Inflammatory macrophage treated with lipopolysaccharide for 1 hour (primary cell): ENCODE measurements around the gene REXO5.

Source experiments
- DNase-seq, 2 donors: peaks; one replicate each; pipeline ENCODE4 v3.0.0-alpha.2; 2020 to 2022

The REXO5 gene

DNA sequence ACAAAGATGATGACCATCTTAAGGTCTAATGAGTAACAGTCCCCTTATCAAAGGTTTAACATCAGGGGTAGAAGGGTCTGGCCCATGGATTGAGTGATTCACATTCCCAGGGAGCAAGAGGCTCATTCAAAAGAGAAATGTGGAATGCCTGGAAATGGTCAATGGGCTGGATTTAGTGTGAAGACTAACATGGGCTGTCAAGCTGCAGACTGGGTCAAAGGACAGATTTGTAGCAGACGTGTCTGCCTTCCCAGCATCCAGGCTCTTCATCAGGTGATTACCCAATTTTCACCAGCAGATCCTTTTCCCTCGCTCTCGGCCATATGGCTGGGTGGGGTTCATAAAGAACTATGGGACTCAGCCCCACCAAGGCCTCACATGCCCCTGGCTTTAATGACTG is 67.0 kb downstream of the REXO5 start:
- no peak for DNase-seq

DNA sequence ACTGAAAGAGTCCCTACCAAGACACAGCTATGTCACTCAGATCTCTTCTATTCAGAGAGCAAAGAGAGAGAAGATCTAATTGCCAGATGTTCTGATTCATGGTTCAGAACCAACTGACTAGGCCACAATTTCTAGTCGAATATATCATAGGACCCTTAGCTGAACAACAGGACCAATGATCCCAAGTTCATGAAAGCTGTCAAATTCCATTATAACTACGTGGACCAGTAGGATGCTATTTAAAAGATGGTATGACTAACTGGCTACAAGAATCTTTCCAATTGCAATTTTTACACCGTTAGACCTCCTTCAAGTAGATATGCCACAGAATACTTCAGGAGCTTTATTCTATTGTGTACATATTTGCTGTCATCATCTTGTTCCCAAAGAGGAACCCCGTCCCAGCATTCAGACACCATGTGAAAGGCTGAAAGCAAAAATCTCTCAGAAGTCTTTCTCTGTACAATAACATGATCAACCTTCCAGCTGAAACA is 67.8 kb downstream of the REXO5 start:
- no peak for DNase-seq

DNA sequence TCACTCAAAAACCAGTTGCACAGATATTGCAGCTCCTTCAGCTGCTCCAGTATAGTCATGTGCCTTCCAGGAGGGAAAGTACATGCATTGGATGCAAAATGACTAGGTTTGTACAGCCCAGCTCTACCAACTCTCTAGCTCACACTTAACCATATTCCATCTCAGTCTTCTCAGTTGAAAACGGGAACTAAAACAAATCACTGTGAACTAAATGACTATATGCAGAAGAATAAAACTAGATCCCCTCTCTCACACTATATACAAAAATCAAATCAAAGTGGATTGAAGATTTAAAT is 69.0 kb downstream of the REXO5 start:
- DNase-seq: peak in 1 of 2 donors; percentile 39

DNA sequence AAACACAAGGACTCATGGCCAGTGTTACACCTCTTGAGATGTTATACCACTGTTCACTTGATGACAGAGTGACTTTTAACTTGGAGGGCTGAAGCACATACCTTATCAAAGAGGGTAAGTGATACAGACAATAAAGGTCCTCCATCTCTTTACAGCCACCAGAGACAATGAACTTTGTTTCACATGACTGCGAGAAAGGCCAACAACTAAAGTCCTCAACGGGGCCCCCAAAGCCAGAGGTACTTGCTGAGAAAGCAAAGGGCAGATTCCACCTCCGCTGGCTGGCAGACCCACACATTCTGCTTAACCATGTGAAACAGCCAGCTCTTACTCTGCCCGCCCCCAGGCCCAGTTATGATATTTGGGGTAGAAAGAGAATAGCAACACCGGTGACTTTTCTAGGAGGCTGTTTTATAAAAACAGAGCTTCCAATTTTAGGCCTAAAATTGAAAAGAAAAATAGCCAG is 72.4 kb downstream of the REXO5 start:
- DNase-seq: no peak

DNA sequence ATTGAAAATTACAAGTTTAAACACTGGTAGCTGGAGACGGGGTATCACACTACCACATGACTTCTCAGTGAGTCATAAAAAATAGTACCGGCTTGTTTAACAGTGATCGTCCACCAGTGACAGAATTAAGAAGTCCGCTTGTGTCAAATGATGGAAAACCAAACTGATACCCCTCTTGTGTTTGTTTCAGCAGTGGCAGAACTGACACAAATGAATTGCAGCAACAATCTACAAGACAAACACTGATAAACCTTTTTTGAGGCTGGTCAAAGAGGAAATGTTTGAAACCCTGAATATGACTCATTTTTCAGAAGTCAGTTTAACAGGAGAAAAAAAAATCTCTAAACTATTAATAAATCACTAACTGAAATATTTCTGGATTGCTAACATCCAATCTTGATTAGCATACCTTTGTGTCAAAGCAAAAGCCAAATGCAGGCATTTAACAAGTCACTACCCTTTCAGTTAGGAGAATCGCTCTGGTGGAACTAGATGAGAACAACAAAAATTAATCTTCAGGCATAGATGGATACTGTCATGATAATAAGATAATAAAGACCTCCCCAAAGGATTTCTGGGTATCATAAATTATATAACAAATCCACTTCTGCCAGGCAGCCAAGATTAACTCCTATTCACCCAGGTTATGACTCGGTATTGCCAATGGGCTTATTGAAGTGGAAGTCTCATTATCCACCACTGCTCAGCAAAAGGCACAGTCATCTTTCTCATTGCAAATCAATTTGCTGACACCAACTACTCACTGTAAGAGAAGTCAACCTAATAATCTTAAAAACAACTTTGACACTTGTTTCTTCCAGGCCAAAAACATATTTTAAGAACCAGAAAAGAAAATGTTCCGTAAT is 73.1 kb downstream of the REXO5 start:
- peak in 1 of 2 donors; percentile 43 for DNase-seq

DNA sequence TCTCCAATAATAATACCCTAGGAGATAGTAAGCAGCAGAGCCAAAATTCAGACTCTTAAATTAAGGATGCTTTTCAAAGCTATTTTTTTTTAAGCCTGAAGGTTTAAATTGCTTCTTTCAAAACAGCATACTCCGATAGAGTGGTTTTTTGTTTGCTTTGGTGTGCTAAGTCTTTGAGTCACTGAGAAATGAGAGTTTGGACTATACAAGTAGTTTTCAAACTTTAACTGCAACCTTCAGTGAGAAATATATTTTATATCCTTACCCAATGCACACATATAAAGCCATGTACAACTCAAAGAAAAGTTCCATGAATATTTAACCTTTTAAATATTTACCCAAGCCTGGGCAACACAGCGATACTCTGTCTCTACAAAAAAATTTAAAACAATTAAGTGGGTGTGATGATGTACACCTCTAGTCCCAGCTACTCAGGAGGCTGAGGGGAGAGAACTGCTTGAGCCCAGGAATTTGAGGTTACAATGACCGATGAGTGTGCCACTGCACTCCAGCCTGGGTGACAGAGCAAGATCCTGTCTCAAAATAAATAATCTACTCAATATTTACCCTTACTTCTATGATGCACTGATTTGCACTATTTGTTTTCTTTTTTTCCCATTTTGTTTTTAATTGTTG is 74.7 kb downstream of the REXO5 start:
- no peak for DNase-seq

DNA sequence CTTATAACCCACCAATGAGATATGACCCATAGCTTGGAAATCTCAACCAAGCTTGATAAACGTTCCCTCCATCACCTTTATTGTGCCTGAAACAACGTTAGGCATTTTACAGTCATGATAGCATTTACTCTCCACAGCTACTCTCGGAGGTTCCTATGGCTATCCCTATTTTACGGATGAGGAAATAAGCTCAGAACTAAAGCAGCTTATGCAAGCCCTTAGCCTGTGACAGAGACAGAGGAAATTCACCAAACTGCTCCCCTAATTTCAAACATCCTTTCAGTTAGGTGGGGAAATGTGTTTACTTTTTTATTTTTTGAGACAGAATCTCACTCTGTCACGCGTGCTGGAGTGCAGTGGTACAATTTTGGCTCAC is 75.2 kb downstream of the REXO5 start:
- DNase-seq: peak in 1 of 2 donors; percentile 48

DNA sequence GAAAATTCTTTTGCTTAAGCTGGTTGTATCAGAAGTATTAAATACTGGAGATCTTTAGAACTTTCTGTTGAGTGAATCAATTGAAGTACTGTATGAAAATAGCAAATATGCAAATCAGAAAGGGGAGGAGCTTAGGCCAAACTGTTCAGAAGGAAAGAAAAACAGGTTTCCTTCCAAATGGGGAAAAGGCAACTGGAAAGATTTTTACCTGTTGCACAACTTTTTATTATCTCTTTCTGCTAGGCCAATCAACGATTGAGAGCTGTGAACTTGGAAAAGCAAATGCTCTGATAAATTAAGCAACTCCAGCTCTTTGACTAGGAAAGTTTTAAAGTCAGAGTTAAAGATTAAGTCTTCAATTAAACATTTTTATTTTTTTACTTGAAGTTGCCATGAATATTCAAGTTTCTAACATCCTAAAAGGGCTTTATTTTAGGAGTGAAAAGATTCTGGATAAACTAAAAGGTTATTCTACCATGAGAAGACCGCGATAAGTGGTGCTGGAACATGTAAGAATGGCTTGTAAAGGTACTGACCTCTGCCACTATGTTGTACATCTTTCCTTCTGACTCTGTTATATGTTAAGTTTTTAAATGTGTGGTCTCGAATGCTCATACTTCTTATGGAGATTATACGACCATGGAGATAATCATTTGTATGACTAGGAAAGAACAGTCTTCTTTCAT is 77.4 kb downstream of the REXO5 start:
- no peak for DNase-seq

DNA sequence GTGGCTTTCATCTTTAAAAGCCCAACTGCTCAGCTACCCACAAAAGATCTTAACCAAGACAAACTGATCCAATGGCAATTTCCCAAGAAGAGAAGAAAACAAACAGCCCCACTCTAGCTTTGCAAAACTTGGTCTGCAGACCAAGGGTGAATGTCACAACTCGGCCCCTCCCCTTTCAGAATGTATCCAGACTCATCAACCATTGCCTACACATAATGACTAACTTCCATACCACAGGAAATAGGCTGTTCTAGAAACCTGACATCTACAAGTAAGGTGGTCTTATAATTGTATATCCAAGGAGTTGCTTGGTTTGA is 77.9 kb downstream of the REXO5 start:
- DNase-seq: peak; percentile 47 to 67

DNA sequence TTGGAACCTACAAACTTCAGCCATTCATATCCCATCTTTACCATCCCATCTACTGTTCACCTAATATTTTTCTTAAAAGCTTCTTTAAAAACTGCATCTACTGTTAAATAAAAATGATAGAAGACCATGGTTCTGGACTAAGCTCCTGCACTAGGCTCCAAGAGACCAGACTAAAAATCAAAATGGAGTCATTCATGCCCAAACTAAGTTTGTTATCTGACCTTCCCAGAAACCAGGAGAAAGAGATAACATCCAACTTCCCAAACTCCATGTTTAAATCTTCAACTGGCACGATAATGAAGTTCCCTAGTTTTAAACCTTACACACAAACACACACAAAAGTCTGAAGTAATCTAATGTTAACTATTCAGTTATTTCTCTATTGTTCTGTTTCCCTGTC is 80.0 kb downstream of the REXO5 start:
- DNase-seq: no peak

DNA sequence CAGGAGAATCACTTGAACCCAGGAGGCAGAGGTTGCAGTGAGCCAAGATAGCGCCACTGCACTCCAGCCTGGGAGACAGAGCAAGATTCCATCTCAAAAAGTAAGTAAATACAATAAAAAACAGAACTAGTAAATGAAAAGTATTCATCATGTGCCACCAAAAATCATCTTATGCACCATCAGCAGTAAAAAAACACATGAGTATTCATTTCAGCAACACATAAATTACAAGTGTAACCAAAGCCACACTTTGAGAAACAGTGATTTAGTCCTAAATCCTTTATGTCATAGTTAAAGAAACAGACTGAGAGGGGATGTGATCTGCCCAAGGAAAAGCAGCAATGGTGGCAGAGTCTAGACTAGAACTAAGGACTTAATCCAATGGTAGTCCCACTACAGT is 80.9 kb downstream of the REXO5 start:
- no peak for DNase-seq

DNA sequence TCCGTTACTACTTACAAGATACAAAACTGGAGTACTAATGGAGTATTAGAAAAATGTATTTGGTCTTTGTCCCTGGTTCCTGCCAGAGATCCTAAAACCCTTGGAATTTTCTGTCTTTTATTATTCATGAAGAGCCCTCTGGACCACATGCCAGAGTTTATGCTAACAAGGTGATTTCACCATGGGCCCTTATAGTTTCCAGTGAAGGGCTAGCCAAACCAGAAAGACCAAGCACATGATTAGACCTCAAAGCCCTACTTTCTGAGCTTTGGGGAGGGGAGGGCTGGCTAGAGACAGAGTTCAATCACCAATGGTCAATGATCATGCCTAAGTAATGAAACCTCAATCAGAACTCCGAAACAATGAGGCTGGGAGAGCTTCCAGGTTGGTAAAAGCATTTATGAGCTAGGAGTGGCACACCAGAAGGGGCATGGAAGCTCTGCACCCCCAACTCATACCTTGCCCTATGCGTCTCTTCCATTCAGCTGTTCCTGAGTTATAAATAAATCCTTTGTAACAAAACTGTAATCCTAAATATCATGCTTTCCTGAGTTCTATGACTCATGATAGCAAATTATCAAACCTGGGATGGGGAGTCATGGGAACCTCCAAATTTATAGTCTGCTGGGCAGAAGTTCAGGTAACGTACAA is 83.4 kb downstream of the REXO5 start:
- DNase-seq: no peak

DNA sequence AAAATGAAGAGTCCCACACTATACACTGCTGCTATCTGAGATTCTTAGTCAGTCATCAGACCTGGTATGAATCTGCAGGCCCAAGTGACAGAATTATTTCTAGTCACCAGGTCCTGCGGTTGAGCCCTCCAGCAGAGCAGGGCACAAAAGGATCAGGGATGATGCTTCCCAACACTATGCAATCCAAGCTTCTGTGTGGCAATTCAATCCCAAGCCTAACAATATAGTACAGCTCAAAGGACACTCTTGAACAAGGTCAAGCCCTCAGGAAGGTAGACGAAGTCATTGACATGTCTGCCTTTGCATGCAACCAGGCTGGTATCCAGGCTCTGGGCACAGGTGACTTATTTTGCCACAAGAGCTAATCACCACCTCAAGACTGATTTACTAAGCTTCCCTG is 88.1 kb downstream of the REXO5 start:
- DNase-seq: no peak

DNA sequence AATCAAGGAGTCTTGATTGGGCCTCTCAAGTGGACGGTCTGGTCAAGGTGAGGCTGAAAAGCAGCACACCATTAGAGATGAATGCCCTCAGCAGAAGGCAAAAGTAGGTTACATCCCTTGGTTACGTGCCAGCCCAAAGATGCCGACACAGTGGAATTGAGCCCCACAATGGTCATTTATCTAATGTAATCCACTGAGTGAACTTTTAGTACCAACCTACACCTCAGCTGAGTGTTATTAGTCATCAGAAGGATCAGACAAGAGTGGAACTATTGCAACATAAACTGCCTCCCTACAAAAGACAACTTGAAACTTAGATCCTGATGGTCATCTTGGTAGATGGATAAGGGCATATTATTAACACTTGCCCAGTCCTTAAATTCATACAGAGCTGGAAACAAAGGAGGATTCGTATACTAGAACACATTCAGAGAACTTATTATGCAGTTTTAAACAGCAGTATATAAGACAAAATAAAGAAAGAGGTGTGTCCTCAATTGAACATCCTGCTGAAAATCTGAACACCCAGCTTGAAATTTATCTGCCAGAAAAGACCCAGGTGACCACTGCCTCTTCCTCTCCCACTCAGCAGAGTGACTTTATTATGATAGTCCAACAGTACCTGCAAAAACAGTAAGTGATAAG is 91.0 kb downstream of the REXO5 start:
- DNase-seq: peak; percentile 68 to 88

DNA sequence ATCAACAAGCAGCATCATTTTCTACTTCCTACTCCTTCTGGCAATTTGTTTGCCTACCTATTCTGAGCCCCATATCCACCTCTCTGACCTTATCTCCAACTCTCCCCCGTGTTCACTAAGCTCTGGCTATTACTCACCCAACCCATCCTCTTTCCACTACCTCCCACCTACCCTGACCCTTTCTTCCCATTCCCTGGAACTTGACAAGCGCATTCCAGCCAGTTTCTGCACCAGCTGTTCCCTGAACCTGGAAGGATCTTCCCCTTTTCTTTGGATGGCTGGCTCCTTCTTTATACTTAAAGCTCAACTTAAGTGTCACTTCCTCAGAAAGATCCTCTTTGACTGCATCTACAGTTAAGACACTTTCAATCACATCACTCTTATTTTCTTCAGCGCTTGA is 91.6 kb downstream of the REXO5 start:
- no peak for DNase-seq

DNA sequence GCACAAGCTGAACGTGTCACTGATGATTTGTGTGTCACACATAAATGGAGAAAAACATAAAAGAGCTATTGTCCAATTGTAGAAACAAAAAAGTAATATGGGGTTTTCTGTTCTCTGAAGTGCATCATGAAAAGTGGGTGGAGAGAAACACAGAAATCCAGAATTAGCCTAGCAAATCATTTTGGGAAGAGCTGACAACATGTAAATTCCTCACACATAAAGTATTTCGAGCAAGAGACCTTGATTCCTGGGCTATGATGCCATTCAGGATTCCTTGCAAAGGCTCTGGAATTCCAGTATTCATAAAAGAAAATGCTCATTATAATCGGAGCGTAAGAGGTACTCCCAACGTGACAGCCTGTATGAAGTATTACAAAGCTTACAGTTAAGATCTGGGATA is 92.7 kb downstream of the REXO5 start:
- peak in 1 of 2 donors; percentile 69 for DNase-seq
